Measurements from ENCODE around the gene IPO4. TPM values are rescaled to one million over a fixed set of nuclear protein-coding genes. Genes with fewer than 3 reads are reported as not detected.

Gene IPO4
- total and polyA plus RNA-seq, 10 of the 15 experiments (the other 5 are each of a cell fraction or from before 2014, with no cell fraction given): 7.8 to 139 (median 37.6) TPM

GRCh38 chr14:24131549-24131966 is 57.1 kb downstream of the IPO4 start:
- Histone ChIP-seq H3K79me2 (ENCODE audit: control insufficient read depth, insufficient read depth, low read length) (peaks cover 9% of the 10 kb centered on the region), H3K4me1 (ENCODE audit: control insufficient read depth, insufficient read depth, low read length) (peaks cover 24% of the 10 kb centered on the region), H3K36me3 (ENCODE audit: control insufficient read depth in 2 of 2, insufficient read depth in 2 of 2, low read length in 1 of 2) (no peaks in the 10 kb centered on the region), H3K9ac (ENCODE audit: control insufficient read depth, insufficient read depth, low read length) (no peak overlapping the region), H3K27ac (ENCODE audit: control insufficient read depth, insufficient read depth) (no peak overlapping the region), H3K9me3 (replicated peaks; ENCODE audit: control insufficient read depth, insufficient read depth, low read length) (no peaks in the 10 kb centered on the region), H2AFZ (ENCODE audit: control insufficient read depth, low read depth, low read length) (no peak overlapping the region), H3K4me3 (no peak overlapping the region), H3K27me3 (replicated peaks in 1 of 2; ENCODE audit: control insufficient read depth in 2 of 2, insufficient read depth in 2 of 2, low read length in 1 of 2) (no peaks in the 10 kb centered on the region), H4K20me1 (ENCODE audit: control insufficient read depth, insufficient read depth) (no peaks in the 10 kb centered on the region), H3K4me2 (ENCODE audit: control insufficient read depth, insufficient read depth) (no peak overlapping the region)
- no peak for FAIRE-seq
- ChIA-PET POLR2A (interaction anchor here (11.6 kb wide), 1 partner anchor 10 kb away, joined by 276 read pairs; the partner anchor contains the start of genes DCAF11 and NRL), CTCF (no interaction called here), SMC1A (ENCODE audit: uncharacterized antibody, unreplicated experiment) (interaction anchor here (0.9 kb wide), 1 partner anchor 9 kb away, joined by 4 read pairs; no protein-coding TSS in a partner anchor), RAD21 (ENCODE audit: unreplicated experiment) (interaction anchor here (1.1 kb wide), 1 partner anchor 17 kb away, joined by 3 read pairs; the partner anchor contains the start of genes DCAF11 and NRL)
- no peak for ATAC-seq
- BruUV-seq (replicated peaks): no TSS peak
- intact Hi-C loops (cut with micrococcal nuclease; ENCODE audit: unreplicated experiment): no loop called here
- DNase-seq (ENCODE audit: low read depth, low spot score): no peak
- 85% methylated on average over 13 of the region's 15 CpGs for WGBS (ENCODE audit: insufficient coverage, insufficient replicate concordance, low lambda C conversion rate, missing lambda C conversion rate)
- in situ Hi-C loops (cut with MboI): no loop called here
- TF ChIP-seq MLLT1 (IDR thresholded peaks at IDR 0.05) (no peak), ZNF622 (IDR thresholded peaks at IDR 0.05) (no peak), PML (IDR thresholded peaks at IDR 0.05; ENCODE audit: low read length) (no peak), BCLAF1 (IDR thresholded peaks at IDR 0.05) (no peak), MTA2 (IDR thresholded peaks at IDR 0.05; ENCODE audit: low read depth) (no peak), ZBTB4 (CRISPR knock-in tag; IDR thresholded peaks at IDR 0.05) (no peak), NR2C1 (IDR thresholded peaks at IDR 0.05) (no peak), E4F1 (IDR thresholded peaks at IDR 0.05; ENCODE audit: borderline replicate concordance, partially characterized antibody) (no peak), YBX1 (IDR thresholded peaks at IDR 0.05) (no peak), KDM1A (IDR thresholded peaks at IDR 0.05; ENCODE audit: borderline replicate concordance) (no peak), SMC3 (IDR thresholded peaks at IDR 0.05; ENCODE audit: borderline replicate concordance, low read length) (no peak), RELA (IDR thresholded peaks at IDR 0.05; ENCODE audit: borderline replicate concordance, partially characterized antibody) (no peak), SIN3A (IDR thresholded peaks at IDR 0.05; ENCODE audit: low read depth, low read length) (no peak), SUPT20H (IDR thresholded peaks at IDR 0.05; ENCODE audit: borderline replicate concordance, control insufficient read depth, low read depth, low read length) (no peak), CBX3 (IDR thresholded peaks at IDR 0.05; ENCODE audit: borderline replicate concordance, low read depth) (no peak), PAX8 (IDR thresholded peaks at IDR 0.05) (no peak)

Data from GM12878 (cell line).